ENCODE measurements around the gene NEUROG3.

The NEUROG3 gene

DNA sequence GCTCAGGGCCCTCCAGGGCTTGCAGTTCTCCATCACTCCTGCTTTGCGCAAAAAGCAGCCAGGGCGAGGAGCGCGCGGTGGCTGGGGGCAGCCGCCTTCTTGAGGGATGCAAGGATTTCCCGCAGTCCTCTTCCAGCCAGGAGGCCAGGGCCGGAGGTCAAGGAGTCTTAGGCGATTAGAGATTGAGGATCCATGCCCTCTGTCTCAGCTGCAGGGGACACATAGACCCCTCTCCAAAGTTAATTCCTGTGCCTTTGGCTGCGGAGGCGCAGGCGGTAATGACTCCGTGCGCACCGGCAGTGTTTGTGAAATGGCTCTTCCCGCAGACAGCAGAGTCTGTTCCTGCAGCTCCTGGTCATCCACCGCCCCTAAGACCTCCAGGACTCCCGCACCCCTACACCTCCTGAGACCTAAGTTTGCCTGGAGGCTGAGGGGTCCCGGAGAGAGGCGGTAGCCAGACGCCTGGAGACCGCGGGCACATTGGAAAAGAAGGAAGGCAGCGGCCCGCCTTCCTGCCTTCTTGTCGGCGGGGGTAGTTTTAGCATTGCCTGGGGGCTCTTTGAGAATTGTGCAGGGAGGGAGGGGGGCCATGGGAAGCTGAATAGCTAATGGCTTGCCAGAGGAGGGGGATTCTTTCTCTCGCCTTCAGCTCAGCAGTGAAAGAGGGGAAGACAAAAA, 3.3 kb upstream of the NEUROG3 start:
- H3K4me3 ChIP-seq (ENCODE audit: low read depth, low read length): no peak overlapping the region
- TF ChIP-seq, protein P1, sequence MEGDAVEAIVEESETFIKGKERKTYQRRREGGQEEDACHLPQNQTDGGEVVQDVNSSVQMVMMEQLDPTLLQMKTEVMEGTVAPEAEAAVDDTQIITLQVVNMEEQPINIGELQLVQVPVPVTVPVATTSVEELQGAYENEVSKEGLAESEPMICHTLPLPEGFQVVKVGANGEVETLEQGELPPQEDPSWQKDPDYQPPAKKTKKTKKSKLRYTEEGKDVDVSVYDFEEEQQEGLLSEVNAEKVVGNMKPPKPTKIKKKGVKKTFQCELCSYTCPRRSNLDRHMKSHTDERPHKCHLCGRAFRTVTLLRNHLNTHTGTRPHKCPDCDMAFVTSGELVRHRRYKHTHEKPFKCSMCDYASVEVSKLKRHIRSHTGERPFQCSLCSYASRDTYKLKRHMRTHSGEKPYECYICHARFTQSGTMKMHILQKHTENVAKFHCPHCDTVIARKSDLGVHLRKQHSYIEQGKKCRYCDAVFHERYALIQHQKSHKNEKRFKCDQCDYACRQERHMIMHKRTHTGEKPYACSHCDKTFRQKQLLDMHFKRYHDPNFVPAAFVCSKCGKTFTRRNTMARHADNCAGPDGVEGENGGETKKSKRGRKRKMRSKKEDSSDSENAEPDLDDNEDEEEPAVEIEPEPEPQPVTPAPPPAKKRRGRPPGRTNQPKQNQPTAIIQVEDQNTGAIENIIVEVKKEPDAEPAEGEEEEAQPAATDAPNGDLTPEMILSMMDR (IDR thresholded peaks at IDR 0.05; ENCODE audit: low read depth, low read length, missing control alignments): no peak
- no peak overlapping the region for H3K27ac ChIP-seq
- peak; percentile 5 for DNase-seq
- in situ Hi-C loops (cut with HindIII; ENCODE audit: low pct_ligation_motif_present, low sequenced_read_pairs): no loop called here
- H3K36me3 ChIP-seq (replicated peaks): no peaks in the 10 kb centered on the region
- peaks cover 94% of the 10 kb centered on the region for H3K27me3 ChIP-seq (replicated peaks)

DNA sequence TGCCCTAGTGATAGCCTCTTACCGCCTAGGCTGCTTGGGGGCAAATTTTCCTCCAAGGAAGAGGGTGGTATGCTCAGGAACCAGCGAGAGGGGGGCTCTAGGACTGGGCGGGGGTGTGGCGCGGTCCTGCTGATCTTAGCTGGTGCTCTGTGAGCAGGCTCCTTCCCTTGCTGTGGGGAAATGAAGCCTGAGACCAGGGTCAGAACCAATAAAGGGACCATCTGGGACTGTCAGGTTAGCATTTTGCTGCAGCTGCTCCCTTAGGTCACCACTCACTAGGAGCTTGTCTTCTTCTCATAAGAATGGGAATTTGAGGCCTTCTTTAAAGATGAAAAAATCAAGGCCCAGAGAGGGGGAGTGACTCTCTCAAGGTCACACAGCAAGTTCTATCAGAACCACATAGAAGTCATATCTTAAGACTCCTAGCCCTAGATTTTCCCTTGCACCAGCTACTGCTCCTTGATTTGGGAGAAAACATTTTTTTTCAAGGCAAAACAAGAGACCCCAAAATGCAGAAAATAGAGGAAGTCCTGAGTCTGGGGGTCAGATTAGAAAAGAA, 2.0 kb upstream of the NEUROG3 start:
- no peaks in the 10 kb centered on the region for H3K36me3 ChIP-seq (replicated peaks)
- no peak overlapping the region for H3K27ac ChIP-seq
- in situ Hi-C loops (cut with HindIII; ENCODE audit: low pct_ligation_motif_present, low sequenced_read_pairs): no loop called here
- TF ChIP-seq, protein P1 (IDR thresholded peaks at IDR 0.05; ENCODE audit: low read depth, low read length, missing control alignments): no peak
- peaks cover 97% of the 10 kb centered on the region for H3K27me3 ChIP-seq (replicated peaks)
- H3K4me3 ChIP-seq (ENCODE audit: low read depth, low read length): no peak overlapping the region
- no peak for DNase-seq

DNA sequence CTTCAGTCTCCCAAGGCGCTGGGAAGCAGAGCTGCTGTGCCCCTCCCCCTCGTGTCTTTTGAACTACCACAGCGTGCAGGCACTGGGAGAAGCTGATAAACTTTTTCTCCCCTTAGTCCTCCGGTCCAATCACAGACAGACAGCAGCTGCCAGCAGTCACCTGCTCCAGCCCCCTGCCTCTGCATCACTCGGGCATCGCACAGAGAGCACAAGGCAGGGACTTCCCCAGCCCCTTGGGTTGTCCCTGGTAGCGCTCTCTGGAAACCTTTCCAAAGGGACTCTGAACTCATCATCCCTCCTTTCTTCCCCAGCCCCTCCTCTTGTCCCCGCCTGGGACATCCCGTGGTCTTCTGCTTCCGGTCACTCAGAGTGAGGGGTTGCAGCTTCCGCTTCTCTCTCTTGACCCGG, 1.4 kb upstream of the NEUROG3 start:
- H3K27ac ChIP-seq: no peak overlapping the region
- in situ Hi-C loops (cut with HindIII; ENCODE audit: low pct_ligation_motif_present, low sequenced_read_pairs): no loop called here
- TF ChIP-seq, protein P1 (IDR thresholded peaks at IDR 0.05; ENCODE audit: low read depth, low read length, missing control alignments): no peak
- H3K4me3 ChIP-seq (ENCODE audit: low read depth, low read length): no peak overlapping the region
- H3K27me3 ChIP-seq (replicated peaks): peaks cover 97% of the 10 kb centered on the region
- no peaks in the 10 kb centered on the region for H3K36me3 ChIP-seq (replicated peaks)
- DNase-seq: no peak

GRCh38 chr10:69572159-69573055, 815 bp downstream of the NEUROG3 start:
- in situ Hi-C loops (cut with HindIII; ENCODE audit: low pct_ligation_motif_present, low sequenced_read_pairs): no loop called here
- TF ChIP-seq, protein P1 (IDR thresholded peaks at IDR 0.05; ENCODE audit: low read depth, low read length, missing control alignments): no peak
- H3K36me3 ChIP-seq (replicated peaks): no peaks in the 10 kb centered on the region
- DNase-seq: no peak
- H3K4me3 ChIP-seq (ENCODE audit: low read depth, low read length): no peak overlapping the region
- peaks cover 97% of the 10 kb centered on the region for H3K27me3 ChIP-seq (replicated peaks)
- no peak overlapping the region for H3K27ac ChIP-seq

GRCh38 chr10:69571618-69572158, 1.5 kb downstream of the NEUROG3 start:
- peaks cover 93% of the 10 kb centered on the region for H3K27me3 ChIP-seq (replicated peaks)
- in situ Hi-C loops (cut with HindIII; ENCODE audit: low pct_ligation_motif_present, low sequenced_read_pairs): no loop called here
- H3K4me3 ChIP-seq (ENCODE audit: low read depth, low read length): no peak overlapping the region
- no peak overlapping the region for H3K27ac ChIP-seq
- TF ChIP-seq, protein P1 (IDR thresholded peaks at IDR 0.05; ENCODE audit: low read depth, low read length, missing control alignments): no peak
- DNase-seq: no peak
- no peaks in the 10 kb centered on the region for H3K36me3 ChIP-seq (replicated peaks)

All from brain microvascular endothelial cell (primary cell).